GM21619 (cell line): Measurements from ENCODE around the gene RBPJ.
A peak's percentile ranks its signal among the peaks of the same experiment; 100 is the strongest.
"Not testable (repeated sequence)": the region's sequence is repeated elsewhere in the genome, so short reads cannot be mapped to it uniquely, and the experiment has no call there.

ENCODE experiments used
- ATAC-seq: cut with Tn5 transposase; IDR thresholded peaks from one replicate; pipeline ENCODE4 v1.9.1; 2021; ENCODE audit not compliant: unreplicated experiment

Gene RBPJ

DNA sequence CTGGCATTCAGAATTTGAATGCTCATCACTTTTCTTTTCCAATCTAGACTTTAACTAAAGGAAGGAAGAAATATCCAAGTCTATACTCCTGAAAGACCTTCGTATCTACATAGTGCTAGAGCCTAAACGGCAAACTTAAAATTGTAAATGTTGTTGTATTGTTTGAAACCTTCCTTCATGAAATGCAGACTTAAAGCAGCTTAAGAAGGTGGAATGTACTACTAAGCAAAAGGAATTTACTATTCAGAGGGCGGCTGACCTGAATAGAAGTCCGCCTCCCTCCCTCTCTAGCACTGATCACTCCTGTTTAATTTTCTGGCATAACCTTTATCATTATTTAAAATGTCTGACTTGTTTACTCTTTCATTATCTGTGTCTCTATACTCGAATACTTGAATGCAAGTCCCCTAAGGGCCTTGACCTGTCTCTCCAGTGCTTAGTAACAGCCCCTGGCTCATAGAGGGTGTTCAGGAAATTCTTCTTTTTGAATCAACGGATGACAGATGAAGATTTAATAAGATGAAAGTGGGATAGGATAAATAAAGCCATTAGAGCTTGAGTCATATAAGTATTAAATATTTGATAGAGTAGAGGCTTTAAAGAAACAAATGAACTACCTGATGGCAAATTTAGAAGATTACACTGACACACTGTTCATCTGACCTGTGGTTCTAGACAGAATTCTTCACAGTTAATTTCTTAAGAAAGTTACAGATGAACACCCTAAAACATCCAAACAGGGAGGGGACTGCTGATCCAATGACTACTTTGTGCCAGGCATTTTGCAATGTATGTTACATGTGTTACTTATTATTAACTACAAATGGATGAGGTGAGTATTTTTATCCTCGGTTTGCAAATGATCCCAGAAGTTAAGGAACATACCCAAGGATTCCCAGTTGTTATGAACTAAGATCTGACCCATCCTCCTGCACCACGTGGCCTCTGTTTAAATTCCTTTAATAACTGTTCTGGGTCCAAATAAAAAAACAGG lies 20.2 kb upstream of the RBPJ start:
- no peak for ATAC-seq

DNA sequence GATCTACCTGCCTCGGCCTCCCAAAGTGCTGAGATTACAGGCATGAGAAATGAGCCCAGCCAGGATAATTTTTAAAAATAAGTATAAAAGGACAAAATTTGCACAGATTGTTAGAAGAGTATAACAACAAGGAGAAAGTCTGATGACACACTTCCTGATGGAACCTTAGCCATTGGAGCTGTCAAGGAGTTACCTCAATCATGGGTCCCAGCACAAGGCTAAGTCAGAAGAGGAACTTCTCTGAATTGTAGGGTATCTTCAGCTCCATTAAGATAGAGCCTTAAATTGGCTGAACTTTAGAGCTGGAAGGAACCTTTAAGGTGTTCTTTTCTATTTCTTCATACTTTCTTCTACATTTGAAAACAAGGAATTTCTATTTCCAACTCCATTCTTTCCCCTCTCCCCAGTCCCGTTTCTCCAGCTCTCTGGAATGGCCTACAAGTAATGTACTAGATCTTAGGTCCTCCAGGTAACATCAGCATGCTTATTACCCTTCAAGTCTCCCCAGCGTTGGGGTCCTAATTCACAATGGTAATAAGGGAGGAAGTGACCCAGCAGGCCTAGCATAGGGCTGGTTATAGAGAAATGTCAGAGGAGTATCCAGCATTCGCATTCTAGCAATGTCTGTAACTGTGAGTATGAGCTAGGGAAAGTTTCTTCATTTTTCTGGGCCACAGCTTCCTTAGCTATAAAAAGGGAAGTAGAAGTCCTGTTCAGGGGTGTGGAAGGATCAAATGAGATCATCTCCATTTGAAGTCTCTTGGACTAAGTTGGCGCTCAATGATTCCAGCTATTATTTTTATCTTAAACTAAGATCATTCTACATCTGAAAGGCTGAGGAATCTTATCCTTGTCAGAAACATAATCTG lies 18.5 kb upstream of the RBPJ start:
- ATAC-seq, result no peak

DNA sequence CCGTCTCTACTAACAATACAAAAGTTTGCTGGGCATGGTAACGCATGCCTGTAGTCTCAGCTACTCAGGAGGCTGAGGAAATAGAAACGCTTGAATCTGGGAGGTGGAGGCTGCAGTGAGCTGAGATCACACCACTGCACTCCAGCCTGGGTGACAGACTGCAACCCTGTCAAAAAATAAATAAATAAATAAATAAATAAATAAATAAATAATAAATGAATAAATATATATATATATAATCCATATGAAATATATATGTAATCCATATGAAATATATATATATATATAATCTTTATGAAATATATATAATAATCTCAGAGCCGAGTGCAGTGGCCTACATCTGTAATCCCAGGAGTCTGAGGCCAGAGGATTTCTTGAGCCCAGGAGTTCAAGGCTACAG lies 17.8 kb upstream of the RBPJ start:
- ATAC-seq, result no peak

DNA sequence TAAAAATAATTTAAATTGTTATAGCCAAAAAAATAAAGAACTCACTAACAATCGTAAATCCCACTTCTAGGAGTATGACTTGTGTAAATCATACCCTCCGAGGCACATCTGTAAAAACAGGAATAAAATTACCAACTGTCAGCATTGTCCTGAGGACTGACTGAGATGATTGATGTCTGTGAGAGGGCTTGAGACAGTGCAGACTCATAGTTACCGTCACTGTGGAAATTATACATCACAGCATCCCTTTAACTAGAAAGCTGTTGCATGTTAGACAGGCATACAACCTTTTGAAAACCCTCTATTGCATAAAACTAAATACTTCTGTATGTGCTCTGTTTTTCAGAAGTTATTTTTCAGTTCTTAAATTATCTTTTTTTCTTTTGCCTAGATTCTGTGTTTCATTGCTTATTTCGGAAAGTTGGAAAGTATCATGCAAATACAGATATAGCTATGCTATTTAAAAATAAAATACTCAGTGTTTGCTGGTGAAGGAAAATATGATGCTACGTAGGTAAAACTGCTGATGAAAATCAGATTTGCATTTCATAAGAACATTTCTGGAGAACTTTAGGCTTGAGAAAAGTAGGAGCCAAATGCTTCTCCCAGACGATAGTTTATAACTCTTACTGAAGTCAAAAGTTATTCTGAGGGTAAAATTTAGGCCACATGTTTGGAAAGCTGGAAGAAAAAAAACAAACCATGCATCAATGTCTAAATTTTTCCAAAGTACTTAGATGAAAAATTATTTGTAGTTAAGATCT lies 13.6 kb upstream of the RBPJ start:
- no peak for ATAC-seq

DNA sequence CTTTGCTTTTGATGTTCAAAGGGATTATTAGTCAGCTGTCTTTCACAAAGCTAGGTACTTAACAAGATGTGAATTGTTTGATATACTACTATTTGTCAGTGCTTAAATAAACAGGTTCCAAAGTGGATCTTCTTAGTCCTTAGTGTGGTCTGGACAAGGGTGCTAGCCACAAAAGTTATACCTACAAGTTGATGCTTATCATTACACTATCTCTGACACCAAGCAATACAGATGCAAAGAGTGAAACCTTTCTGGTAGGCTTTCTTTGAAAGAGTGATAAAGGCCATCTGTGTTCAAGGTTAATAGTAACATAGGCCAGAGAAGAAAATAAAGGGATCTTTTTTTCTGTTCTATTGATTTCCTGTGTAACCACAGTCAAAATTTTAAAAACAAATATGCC lies 12.2 kb upstream of the RBPJ start:
- no peak for ATAC-seq

DNA sequence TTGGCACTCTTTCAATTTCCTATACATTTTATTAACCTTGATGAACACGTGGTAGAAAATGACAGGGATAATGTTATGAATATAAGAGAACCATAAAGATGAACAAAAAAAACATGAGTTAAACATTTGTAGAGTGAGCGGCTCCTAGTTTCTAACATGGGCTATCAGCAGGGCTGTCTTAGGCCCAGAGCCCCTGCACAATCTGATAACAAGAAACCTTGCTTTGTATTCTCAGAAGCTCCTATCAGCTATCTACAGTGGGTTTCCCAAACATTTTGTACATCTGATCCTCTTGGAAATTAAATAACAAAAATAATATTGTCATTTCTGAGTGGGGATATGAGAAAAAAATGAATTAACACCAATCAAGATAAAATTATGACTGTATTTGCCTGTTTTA lies 10.6 kb upstream of the RBPJ start:
- no peak for ATAC-seq

DNA sequence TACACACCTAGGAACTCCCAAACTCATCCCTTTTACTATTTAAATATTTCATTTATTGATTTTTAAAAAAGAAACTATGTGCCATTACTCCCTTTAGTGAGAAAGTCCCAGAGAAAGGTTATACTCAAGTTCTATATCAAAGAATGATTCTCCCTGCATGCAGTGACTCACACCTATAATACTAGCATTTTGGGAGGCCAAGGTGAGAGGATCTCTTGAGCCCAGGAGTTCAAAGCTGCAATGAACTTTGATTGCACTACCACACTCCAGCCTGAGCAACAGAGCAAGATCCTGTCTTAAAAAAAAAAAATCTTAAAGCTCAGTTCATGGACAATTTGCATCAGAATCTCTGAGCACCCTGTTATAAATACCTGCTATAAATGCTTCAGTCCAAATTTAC lies 9.2 kb upstream of the RBPJ start:
- no peak for ATAC-seq

DNA sequence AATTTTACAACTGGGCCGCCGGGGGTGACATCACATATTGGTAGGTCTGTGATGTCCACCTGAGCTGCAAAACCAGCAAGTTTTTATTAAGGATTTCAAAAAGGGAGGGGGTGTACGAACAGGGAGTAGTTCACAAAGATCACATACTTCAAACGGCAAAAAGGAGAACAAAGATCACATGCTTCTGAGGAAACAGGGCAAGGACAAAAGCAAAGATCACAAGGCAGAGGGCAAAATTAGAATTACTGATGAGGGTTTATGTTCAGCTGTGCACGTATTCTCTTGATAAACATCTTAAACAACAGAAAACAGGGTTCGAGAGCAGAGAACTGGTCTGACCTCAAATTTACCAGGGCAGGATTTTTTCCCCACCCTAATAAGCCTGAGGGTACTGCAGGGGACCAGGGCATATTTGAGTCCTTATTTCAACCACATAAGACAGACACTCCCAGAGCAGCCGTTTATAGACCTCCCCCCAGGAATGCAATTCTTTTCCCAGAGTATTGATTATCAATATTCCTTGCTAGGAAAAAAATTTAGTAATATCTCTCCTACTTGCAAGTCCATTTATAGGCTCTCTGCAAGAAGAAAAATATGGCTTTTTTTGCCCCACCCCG lies 5.4 kb upstream of the RBPJ start:
- not testable (repeated sequence) for ATAC-seq

DNA sequence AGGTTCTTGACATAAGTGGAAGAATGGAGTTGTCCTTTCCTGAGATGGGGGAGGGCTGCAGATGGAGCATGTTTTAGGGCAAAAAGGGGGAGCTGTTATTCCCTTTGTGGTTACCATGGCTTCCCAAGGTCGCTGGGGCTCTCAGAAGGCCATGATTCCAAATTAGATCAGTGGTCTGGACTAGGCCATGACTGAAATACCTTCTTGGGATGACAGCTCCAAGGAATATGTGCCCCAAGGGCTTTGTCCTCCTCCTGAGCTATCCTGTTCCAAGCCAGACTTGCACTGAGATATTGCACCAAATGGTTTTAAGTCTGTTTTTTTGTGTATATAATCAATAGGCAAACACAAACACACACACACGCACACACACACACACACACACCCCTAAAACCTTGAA lies 3.0 kb upstream of the RBPJ start:
- no peak for ATAC-seq

DNA sequence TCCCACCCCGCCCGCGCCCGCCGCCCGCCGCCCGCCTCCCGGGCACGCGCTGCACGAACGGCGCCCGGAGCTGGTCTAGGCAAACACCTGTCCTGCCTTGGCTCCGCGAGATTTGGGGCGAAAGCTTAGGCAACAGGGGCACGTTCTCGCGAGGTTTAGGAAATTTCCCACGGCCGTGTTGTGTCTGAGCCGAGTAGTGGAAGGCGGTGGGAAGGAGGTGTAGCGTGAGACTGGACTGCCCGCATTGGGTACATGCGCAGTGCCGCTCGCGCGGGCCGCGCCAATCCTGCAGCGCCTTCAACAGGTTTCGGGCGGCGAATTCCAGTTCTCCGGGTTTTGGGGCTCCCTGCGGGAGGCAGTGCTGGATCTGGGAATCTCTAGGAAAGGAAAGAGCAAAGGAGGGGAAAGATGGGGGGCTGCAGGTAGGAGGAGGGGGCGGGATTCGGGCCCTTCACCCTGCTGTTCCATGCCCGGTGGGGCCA lies 1.3 kb upstream of the RBPJ start:
- ATAC-seq, result peak; percentile 67

DNA sequence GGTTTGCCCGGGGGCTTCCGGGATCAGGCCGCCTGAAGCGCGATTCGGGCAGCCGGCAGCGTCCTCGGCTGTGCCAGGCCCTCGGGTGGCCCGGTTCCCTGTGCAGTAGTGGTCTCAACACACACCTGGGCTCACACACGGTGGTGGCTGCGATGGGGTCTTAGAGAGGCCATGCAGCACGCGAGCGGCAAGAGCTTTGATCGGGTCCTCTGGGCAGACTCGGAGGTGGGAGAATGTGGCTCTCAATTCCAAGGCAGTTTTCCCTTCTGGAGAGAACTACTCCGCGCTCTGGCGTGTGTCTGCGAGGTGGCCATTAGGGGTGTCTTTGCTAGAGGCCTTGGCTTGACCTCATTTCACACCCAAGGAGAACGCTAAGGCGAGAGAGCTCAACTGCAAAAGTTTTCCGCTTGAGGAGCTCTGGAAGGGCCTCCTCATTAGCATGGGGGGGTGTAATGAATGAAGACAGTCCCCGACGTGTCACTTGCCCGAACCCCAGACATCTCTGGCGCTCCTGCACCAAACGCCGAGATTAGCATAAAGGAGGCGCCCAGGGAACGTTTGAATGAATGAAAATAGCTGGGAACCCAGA lies 771 bp upstream of the RBPJ start:
- ATAC-seq, result peak; percentile 19

DNA sequence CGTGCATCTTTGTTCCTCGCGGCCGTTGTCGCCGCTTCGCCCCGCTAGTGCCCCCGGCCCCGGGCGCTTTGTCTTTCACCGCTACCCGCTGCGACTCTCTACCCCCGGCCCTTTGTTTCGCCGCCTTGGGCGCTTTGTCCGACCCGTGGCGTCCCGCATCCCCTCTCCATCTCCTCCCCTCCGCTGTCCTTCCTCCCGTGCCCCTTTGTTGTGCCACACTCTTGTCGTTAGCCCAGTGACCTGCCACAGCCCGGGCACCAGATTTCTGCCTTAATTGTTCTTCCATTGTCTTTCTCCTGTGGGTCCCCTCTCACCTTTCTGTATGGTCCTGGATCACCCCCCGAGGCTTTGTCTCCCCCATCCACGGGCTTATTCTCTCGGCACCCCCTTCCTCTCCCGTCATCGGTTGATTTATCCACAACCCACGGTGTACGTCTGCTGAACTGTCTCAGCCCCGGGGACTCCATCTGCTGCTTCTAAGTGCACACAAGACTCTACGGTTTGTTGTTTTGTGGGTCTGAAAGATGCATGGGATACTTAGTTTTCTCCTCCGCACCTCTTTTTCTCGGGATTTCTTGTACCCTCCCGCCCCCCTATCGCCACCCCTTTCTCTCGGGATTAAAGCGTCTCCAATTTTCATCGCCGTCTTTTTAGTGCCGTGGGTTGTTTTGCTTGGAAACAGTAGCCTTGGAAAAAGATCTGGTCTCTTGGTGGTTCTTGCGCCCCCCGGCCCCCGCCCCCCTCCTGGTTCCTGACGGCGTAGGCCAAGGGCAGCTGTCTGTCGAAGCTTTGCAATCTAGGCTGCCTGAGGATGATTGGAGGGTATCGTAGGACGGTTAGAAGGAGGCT lies 783 bp downstream of the RBPJ start:
- ATAC-seq, result no peak

DNA sequence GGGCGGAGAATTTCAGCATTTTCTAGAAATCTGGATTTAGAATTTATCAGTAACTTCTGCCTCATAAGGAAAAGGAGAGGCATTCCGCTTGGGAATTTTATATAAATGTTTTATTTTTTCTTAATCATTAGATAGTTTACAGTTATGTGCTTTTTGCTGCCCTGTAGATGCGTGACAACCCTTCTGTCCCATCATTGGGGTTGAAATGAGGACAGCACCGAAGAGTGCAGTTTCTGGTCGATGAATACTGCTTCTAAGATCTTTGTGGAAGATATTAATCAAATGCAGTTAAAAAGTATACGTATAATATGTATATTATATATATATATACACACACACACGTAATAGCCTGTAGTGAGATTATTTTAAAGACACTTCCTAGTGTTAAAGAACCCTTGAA lies 1.5 kb downstream of the RBPJ start:
- no peak for ATAC-seq

DNA sequence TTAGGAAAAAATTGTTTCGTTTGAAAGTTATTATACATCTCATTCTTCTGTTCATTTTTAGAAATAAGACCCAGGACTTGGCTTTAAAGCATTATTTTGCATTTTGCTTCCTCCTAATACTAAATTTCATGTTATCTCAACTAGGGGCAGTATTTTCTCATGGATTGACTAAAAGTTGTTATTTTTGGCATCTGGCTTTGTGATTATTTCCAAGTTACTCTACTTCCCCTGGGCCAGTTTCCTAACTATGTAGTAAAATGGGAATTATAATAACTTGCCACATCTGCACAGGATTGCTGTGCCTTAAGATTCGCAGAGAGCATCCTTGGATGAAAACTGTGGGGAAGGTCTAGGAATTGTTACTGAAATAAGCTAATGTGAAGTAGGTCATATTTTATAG lies 3.0 kb downstream of the RBPJ start:
- no peak for ATAC-seq

DNA sequence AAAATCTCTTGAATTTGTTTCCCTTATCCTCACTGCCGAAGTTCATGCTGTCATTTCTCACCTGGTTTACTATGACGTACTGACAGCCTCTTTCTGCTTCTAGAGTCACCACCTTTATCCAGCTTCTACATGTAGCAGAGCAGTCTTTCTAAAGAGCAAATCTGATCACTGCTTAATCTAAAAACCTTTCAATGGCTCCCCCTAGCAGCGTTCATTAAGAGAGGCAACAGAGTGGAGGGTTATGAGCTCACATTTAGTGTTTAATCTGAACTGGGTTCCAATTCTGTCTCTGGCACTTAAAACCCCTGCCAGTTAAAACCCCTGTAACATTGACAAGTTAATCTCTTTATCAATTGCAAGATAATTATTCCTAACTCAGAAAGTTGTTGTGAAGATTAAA lies 4.4 kb downstream of the RBPJ start:
- no peak for ATAC-seq

DNA sequence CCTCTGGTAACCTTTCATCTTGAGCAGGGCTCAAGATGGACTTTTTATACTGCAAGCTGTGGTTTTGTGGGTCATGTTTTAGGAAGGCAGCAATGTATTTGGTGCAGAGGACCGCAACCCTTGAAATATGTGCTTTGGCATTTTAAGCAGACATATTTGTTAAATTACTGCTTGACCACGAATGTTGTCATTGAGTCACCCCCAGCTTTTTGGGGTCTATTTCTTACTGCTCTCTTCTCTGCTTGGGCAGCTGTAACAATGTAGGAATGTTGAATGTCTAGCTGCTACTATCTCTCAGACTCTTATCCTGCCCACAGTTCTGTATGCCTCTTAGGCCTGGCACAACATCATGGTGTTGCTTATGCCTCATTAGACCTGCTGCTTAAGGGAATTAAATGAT lies 6.0 kb downstream of the RBPJ start:
- ATAC-seq, result no peak

DNA sequence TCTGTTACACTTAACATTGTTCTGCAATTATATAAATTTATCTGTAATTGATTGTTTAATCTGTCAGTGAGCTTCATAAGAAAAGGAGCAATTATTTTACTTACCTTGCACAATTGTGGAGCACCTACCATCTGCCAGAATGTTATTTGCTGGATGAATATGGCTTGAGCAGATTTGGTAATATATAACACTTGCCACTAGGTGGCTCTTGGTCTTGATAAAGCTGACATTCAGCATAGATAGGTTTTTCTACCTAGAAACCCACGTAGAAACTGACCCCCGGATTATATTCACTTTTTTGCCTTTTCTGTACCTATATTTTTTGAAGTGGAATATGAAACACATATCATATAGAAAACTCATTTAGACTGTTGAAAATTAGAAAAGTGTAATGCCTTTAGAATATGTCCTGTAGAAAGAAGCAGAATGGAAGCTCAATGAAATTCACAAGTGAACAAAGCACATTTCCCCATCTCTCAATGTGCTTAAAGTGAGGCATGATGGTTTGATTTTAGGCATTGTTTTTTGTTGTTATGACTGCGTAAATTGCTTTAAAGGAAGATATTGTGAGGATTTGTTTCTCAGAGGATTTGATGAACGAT lies 9.5 kb downstream of the RBPJ start:
- ATAC-seq, result peak; percentile 80

DNA sequence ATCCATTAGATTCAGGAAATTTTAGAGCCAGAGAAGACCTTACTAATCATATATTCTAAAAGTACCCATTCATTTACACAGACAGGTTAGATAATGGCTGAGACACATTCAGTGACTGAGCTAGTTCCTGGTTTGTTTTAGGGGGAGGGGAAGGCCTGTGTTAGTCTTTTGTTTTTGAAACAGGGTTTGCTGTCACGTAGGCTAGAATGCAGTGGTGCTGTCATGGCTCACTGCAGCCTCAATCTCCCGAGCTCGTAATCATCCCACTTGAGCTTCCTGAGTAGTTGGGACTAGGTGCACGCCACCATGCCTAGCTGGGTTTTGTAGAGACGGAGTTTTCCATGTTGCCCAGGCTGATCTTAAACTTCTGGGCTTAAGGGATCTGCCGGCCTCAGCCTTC lies 10.1 kb downstream of the RBPJ start:
- no peak for ATAC-seq

DNA sequence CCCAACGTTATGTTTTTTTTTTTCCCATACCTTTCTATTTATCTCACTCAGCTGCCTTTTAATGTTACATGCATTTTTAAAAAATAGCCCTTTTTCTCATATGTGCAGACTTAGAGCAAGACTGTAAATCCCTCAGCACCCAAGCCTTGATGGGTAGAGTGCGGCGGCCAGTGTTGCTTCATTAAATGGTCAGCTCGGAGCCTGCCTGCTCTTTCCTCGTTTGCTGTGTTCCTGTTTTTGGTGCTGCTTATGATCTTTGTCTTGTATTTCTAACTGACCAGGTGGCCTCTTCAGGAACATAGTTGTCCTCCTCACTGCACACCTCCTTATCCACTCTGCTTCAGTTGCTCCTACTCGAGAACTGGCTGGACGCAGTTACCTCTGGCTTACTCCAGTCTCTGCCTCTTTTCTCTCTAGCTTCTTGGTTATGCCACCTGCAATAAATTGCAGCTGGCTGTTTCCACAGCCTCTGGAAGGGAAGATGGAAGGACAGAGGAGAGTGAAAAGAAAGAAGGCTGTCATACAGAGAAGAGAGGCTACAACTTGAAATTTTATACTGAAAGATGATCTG lies 10.7 kb downstream of the RBPJ start:
- ATAC-seq, result no peak
